TTC549 (cell line): ENCODE results near the gene RPP14.
"Not testable (repeated sequence)": the region's sequence is repeated elsewhere in the genome, so short reads cannot be mapped to it uniquely, and the experiment has no call there.

ENCODE experiments used
- FAIRE-seq: peaks from 2 replicates; lab custom pipeline; 2012; peaks lifted over from hg19 to GRCh38; lab: Jason Lieb, UNC

Gene RPP14

DNA sequence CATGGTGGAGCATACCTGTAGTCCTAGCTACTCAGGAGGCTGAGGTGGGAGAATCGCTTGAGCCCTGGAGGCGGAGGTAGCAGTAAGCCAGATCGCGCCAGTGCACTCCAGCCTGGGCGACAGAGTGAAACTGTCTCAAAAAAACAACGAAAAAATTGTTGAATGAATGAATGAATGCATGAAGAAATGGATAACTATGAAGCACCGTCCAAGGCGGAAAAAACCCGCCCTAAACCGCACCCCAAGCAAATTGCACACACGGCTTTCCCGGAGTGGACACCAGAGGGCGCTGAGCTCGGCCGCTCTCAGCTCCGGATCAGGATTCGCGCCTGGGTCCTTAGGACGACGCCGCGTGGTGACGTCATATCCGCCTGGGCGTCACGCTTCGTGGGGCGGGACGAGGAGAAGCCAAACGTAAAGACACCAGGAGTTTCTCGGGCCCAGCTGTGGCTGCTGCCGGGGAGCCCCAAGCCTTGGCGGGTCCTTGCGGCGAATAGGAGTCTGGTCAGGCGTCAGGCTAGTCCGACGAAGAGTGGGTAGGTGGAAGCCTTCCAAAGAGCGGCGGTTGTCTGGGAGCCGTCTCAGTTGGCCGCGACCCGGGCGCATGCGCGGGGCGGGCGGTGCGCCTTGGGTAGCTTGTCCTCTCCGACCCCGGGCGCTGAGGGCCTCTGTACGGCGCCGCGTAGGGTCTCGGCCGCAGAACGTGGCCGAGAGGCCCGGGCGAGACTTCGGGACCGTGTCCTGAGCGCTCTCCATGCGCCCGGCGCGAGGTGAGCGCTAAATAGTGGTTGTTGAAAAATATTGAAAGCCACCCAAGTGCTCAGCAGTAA, at the start of gene RPP14, which contains the start of gene HTD2:
Gene RPP14 (plus strand): TSS at position 364 of the 830 bp plus-strand sequence. CDS start 4,085 bp downstream, outside the sequence.
Gene HTD2 (plus strand): TSS at position 639 of the 830 bp plus-strand sequence. CDS start 11,094 bp downstream, outside the sequence.
- peak; percentile 62 for FAIRE-seq

DNA sequence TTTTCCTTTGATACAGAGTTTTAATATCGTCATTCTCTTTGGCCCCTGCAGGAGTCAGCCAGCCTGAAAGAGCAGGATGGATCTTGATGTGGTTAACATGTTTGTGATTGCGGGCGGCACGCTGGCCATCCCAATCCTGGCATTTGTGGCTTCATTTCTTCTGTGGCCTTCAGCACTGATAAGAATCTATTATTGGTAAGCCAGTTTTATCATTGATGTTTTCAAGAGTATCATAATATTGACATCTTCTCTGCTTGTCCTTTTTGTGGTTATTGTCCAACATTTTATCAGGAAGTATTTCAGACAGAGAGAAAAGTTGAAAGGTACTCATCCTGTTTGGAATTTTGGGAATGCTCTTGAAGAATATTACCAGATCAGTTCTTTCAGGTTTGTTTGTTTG, 49.5 kb upstream of the RPP14 start:
- no peak for FAIRE-seq

DNA sequence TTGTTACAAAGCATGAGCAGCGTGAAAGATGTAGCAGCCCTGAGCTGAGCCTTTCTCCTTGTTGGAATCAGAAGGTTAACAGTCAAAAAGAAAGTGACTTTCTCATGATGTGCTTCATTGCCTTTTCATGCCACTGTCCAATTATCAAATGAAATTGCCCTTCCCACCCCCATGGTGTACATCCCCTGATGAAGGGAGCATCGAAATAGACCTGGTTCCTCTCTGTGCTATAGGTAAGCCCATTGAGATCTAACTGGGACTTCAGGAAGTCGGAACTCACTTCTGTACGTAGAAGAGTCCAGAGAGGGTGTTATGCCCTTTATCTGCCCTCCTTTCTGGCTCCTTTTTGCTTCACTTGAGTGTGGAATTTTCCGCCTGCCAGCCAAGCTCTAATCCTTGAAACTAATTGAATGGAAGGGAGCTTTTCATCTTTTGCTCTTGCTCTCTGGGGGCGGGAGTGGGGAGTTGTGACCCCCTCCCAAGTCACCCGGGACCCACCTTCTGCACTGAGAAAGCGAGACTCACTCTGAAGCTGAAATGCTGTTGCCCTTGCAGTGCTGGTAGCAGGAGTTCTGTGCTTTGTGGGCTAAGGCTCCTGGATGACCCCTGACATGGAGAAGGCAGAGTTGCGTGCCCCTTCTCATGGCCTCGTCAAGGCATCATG, 47.5 kb upstream of the RPP14 start:
- FAIRE-seq: no peak

DNA sequence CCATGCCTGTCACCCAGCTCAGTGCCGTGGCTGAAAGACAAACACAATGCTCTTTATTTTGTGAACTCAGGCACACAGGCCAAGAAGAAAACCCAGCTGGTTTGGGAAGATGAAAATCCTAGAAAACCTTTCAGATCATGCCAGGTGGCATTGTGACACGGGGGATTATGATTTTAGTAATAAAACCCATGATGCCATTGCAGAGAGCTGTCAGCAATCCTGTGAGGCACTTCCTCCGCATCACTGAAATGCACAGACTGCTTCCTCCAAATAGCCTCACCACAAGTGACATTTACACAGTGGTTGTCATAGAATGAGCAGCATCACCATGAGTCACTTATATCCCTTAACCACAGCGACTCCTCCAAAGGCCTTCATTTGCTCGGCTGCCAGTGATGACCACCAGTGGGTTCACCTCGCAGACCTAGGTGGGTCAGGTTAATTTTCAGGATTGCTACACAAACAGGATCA, 45.7 kb upstream of the RPP14 start:
- no peak for FAIRE-seq

DNA sequence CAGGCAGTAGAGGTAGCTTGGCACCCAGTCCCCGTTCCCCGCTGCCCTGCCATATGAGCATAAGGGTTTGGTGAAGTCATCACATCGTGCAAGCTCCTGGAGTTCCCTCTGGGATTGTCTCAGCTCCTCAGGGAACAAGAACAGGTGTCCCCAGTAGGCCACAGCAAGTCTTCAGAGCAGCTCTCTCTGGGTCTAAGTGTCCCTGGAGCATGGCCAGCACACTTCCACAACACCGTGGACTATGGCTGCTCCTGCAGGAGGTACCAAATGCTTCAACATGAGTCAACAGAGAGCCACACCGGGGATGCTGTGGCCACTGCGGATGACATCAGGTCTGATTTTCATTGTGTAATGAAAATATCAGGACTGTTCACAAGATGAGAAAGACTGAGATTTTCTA, 45.3 kb upstream of the RPP14 start:
- no peak for FAIRE-seq

DNA sequence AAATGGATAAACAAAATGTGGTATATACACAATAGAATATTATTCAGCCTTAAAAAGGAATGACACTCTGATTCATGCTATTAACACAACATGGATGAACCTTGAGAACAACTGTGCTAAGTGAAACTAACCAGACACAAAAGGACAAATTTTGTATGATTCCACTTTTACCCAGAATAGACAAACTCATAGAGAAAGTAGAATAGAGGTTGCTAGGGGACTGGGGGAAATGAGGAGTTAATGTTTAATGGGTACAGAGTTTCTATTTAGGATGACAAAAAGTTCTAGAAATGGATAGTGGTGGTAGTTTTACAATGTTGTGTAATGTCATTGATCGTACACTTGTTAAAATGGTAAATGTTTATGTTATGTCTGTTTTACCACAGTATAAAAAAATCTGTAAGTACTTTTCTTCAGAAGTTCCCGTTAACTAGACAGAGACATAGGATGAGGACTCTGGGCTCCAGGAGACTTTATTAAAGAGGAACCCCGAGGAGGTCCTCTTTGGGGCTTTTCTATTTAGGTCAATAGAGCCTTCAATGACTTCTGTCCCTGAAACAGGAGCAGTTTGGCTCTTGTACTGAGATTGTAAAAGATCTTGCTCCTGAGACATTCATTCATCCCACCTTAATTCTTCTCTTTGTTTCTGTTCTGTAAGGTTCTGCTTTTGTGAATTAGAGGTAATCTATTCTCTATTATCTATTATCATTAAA, 43.9 kb upstream of the RPP14 start:
- FAIRE-seq: no peak

DNA sequence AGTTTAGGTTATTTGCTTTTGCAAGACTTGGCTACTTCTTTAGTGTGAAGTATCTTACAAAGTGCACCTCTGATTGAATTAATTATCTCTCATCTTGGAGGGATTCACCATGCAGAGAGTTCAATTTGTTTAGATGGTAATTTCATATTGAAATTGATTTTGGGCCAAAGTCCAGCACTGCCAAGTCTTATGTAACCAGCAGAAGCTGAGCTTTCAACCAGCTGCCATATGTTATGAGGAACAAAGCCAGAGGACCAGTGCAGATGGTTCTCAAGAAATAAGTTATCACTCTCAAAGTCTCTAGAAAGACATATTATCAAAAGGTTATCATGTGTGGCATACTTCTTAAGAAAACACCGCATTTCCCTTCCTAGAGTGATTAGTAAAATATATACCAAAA, 39.5 kb upstream of the RPP14 start:
- FAIRE-seq: no peak

DNA sequence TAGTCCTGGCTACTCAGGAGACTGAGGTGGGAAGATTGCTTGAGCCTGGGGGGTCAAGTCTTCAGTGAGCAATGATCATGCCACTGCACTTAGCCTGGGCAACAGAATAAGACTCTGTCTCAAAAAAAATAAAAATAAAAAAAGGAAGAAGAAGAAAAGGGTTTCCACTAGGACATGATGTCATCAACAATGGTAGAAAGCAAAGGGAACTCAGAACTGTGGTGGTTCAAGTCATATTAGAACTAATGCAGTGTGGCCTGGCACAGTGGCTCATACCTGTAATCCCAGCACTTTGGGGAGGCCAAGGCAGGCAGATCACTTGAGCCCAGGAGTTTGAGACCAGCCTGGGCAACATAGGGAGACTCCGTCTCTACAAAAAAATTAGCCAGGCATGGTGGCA, 38.5 kb upstream of the RPP14 start:
- FAIRE-seq: not testable (repeated sequence)

DNA sequence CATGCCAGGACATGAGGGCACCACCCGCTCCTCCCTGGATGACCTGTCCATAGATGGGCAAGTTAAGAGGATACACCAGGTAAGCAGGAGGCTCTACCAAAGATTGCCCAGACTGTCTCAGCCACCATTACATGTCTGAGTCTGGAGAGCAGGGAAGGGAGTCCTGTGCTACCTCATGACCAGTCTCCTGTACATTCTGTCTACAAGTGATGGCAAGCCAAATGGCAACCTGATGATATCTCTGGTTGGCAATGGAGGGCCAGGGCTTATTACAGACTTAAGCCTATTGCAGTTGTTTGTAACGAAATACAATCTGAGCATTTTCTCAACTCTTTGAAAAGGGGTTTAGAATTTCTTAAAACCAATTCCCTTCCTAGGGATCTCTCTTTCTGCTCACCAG, 36.7 kb upstream of the RPP14 start:
- no peak for FAIRE-seq

DNA sequence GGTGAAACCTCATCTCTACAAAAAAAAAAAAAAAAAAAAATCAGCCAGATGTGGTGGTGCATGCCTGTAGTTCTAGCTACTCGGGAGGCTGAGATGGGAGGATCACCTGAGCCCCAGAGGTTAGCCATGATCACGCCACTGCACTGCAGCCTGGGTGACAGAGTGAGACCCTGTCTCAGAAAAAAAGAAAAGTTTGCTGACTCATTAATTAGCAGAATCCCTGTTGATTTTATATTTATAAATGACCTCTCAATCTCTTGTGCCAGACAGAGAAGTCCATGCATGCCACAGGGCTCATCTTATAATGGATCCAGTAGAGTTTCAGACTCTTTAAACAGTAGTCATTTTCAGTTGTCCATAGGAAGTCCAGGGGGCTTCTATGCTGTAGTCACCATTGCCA, 35.6 kb upstream of the RPP14 start:
- no peak for FAIRE-seq

DNA sequence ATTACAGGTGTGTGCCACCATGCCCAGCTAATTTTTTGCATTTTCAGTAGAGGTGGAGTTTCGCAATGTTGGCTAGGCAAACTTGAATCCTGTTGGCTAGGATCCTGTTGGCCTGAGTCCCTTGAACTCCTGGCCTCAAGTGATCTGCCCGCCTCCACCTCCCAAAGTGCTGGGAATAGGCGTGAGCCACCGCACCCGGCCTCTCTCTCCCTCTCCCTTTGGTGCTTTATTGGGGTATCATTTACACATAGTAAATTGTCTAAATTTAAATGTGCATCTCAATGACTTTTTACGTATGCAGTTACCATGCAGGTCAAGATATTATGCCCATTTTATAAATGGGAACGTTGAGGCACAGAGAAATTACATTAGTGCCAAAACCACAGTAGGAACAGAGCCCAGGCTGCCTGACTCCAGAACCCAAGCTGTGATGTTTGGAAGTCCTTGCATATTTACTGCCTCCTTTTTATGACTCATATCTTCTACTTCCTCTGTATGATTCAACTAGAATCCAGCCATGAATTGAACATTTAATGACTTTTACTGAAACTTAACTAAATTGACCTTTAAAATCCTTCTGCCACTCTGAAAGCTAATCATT, 34.0 kb upstream of the RPP14 start:
- FAIRE-seq: no peak

DNA sequence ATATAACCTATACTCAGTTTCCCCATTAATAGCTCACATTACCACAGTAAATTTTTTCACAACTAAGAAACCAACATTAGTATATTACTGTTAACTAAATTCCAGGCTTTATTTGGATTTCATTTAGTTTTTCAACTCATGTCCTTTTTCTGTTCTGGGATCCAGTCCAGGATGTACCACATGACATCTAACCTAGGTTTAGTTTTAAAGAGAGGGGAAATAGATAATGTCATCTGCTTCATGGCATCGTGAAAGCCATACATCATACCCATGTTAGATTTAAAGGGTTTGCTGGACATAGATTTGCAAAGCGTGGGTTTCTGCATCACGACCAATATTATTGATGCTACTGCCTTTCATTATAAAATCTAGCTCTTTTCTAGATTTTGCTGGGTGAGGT, 33.2 kb upstream of the RPP14 start:
- no peak for FAIRE-seq

DNA sequence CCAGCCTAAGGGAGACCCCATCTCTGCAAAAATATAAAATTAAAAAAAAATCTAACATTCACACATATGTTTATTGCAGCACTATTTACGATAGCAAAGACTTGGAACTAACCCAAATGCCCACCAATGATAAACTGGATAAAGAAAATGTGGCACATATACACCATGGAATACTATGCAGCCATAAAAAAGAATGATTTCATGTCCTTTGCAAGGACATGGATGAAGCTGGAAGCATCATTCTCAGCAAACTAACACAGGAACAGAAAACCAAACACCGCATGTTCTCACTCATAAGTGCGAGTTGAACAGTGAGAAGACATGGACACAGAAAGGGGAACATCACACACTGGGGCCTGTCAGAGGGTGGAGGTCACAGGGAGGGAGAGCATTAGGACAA, 32.7 kb upstream of the RPP14 start:
- FAIRE-seq: not testable (repeated sequence)

DNA sequence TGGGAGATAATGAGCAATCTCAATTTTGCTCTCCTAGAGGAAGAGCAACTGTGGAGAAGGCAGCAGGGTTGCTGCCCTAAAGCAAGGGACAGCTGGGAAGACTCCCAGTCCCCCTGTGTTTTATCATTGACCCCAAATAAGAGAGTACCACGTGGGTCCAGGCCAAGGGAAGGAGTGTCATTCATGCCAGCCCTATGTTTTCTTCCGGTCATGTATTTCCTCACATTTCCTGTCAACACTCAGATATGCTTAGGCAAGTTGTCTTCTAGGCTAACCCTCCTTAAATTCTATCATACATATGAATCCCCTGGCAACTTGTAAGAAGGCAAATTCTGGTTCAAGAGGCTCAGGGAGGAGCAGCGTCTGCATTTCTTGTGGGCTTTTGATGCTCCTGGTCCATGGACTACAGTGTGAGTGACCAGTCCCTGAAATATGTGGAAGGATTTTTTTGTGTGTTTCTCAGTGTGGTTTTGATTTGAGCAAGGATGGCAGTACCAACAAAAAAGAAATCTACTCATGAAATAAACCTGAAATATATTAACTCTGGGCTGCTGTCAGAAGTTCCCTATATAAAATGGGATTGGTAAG, 31.9 kb upstream of the RPP14 start:
- no peak for FAIRE-seq

DNA sequence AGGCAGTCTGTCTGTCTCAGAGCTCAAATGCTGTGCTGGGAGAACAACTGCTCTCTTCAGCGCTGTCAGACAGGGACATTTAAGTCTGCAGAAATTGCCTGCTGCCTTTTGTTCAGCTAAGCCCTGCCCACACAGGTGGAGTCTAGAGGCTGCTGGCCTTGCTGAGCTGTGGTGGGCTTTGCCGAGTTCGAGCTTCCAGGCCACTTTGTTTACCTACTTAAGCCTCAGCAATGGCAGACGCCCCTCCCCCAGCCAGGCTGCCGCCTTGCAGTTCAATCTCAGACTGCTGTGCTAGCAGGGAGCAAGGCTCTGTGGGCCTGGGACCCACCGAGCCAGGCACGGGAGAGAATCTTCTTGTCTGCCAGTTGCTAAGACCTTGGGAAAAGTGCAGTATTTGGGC, 25.0 kb upstream of the RPP14 start:
- no peak for FAIRE-seq

DNA sequence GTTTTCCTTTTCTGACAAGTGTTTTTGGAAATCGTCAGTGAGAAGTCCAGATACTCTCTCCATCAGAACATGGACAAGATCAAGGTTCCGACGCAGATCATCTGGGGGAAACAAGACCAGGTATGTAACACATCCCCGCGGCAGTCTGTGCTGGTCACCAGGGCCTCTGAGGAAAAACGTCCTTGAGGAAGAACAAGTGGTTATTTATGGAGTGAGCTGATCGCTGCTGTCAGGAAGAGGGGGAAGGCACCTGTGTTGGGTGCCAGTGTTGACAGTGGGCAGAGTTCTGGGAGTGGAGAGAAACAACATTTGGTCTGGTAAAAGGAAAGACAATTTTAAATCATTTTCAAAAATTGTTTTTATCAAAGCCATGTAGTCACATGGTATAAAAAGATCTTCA, 20.7 kb upstream of the RPP14 start:
- FAIRE-seq: no peak

DNA sequence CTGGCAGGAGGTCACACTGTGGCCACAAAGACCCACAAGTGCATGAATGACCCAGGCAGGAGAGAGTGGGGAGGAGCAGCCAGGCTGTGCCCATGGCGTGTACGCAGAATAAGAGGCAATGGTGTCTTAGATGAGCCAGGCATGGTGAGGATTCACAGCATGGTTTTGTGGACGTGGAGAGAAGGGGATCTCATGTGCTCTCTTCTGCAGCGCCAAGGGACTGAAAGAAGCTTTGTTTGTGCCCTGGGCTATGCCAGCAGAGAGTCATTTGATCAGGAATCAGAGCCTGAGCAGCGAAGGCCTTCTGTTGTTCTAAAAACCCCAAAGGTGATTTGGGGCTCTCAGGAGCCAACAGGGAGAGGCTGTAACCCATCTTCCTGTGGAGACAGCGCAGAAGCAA, 18.7 kb upstream of the RPP14 start:
- FAIRE-seq: no peak

DNA sequence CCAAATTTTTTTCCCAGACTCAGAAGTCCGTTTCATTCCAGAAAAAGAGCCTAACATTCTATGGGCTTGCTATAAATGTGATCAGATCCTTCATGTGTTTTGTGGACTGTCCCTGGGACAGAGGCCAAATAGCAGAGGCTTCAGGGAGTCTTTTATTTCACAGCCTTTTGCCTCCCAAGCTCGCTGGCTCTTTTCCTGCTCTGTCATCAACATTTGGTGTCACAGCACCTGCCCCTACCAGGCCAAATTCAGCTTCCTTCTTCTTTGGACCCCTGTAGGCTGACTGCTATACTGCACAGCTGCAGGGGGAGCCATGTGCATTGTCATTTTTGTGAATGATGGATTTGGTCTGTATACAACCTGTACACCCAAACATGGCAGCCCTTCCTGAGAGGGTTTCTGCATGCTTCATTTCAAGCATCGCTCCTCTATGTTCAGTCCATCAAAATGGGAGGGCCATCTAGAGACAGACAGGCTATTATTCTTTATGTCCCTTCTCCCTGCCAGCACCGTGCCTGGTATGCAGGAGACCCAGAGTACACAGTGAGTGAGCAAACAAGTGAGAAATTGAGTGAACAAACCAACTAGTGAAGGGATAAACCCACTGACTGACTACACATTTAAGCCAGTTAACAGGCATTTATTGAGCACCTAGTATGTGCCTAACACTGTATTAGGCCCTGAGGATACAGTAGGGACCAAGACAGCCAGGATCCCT, 17.9 kb upstream of the RPP14 start:
- no peak for FAIRE-seq

DNA sequence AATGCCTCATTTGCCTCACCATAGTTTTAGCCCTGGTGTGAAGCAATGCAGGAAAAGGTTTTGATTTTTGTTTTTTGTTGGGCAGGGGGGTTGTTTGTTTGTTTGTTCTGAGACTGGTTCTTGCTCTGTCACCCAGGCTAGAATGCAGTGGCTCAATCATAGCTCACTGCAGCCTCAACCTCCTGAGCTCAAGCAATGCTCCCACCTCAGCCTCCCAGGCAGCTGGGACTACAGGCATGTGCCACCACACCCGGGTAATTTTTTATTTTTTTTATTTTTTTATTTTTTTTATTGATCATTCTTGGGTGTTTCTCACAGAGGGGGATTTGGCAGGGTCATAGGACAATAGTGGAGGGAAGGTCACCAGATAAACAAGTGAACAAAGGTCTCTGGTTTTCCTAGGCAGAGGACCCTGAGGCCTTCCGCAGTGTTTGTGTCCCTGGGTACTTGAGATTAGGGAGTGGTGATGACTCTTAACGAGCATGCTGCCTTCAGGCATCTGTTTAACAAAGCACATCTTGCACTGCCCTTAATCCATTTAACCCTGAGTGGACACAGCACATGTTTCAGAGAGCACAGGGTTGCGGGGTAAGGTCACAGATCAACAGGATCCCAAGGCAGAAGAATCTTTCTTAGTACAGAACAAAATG, 17.0 kb upstream of the RPP14 start:
- not testable (repeated sequence) for FAIRE-seq

DNA sequence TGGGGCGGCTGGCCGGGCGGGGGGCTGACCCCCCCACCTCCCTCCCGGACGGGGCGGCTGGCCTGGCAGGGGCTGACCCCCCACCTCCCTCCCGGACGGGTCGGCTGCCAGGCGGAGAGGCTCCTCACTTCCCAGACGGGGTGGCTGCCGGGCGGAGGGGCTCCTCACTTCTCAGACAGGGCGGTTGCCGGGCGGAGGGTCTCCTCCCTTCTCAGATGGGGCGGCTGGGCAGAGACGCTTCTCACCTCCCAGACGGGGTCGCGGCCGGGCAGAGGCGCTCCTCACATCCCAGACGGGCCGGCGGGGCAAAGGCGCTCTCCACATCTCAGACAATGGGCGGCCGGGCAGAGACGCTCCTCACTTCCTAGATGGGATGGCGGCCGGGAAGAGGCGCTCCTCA, 15.6 kb upstream of the RPP14 start:
- not testable (repeated sequence) for FAIRE-seq
